Stomach (tissue), 4 donors: ENCODE data around the gene PFDN6.

ENCODE experiments used
- CTCF ChIP-seq, 7 experiments: fragments of 450-650 bp in 4 of 7; fragments of 200-600 bp in 3 of 7; sonication (generic) in 3 of 7; IDR thresholded peaks; one replicate each; pipeline ENCODE4 v1.5.1; 2016 to 2019; ENCODE audit warnings: antibody characterized with exemption in 7 of 7, control low read depth in 2 of 7, mild to moderate bottlenecking in 1 of 7
- EP300 ChIP-seq: sonication (generic); formaldehyde crosslinking; IDR thresholded peaks from one replicate; pipeline ENCODE4 v1.6.1; 2017; ENCODE audit warnings: antibody characterized with exemption
- POLR2A ChIP-seq, 4 donors: fragments of 450-650 bp; IDR thresholded peaks; one replicate each; pipeline ENCODE4 v1.6.1; 2016; ENCODE audit warnings: antibody characterized with exemption in 4 of 4, control low read depth in 2 of 4, mild to moderate bottlenecking in 1 of 4, moderate library complexity in 1 of 4
- POLR2AphosphoS5 ChIP-seq, 3 donors: sonication (generic); formaldehyde crosslinking; IDR thresholded peaks; one replicate each; pipeline ENCODE4 v1.6.1; 2016; ENCODE audit warnings: antibody characterized with exemption in 3 of 3

- TF ChIP-seq CTCF (IDR thresholded peaks at IDR 0.05) (no peak), POLR2AphosphoS5 (IDR thresholded peaks at IDR 0.05) (no peak), POLR2A (IDR thresholded peaks at IDR 0.05) (no peak), EP300 (no peak)
Measured at GRCh38 chr6:33241968-33242367, 47.4 kb upstream of the PFDN6 start.
